Superior temporal gyrus (tissue), 1 donor: ENCODE data around the gene TSKU.
A peak's percentile ranks its signal among the peaks of the same experiment; 100 is the strongest.
"Not testable (repeated sequence)": the region's sequence is repeated elsewhere in the genome, so short reads cannot be mapped to it uniquely, and the experiment has no call there.

Source experiments
- DNase-seq: peaks from one replicate; pipeline ENCODE4 v3.0.0-alpha.2; 2016; ENCODE audit errors: extremely low spot score

The TSKU gene

GRCh38 chr11:76800466-76801200 is 17.5 kb downstream of the TSKU start:
- no peak for DNase-seq

GRCh38 chr11:76801225-76801624 is 18.1 kb downstream of the TSKU start:
- DNase-seq: no peak

DNA sequence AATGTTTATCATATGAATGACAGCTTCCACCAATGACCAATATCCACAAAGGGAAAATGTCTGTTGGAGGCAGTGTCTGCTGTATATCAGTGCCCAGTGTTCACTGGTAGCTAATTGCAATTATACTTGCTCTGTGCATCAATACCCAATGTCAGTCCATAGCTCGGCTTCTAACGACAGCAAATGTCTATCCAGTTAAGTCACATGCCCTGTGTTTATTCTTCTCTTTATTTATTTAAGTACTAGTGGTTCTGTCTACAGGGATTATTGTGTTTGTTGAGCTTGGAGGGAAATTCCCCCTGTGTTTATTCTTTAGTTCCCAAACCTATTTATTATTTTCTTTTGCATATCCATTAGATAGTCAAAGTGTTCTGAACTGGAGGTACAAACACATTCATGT is 18.6 kb downstream of the TSKU start:
- DNase-seq: no peak

- DNase-seq: no peak
Measured at GRCh38 chr11:76802151-76802550, 19.0 kb downstream of the TSKU start.

DNA sequence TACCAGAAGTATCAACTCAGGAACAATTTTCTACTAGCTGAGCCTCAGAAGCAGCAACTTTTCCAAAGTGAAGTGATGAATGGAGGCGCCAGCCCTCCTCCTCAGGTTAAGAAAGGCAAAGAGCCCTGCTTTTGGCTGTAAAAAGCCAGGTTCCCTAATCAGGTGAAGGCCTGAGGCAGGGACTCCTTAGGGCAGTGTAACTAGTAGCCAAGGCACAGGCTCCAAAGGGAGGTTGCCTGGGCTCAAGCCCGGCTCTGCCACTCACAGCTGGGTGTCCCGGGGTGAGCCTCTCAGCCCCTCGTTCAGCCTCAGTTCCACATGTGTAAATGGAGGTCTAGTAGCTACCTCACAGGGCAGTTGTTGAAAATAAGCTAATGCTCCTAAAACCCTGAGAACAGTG is 19.5 kb downstream of the TSKU start:
- DNase-seq: no peak

GRCh38 chr11:76803023-76803422 is 19.9 kb downstream of the TSKU start:
- DNase-seq: no peak

- no peak for DNase-seq
Measured at GRCh38 chr11:76803811-76804600, 20.9 kb downstream of the TSKU start.

- no peak for DNase-seq
Measured at GRCh38 chr11:76805206-76805913, 22.2 kb downstream of the TSKU start.

GRCh38 chr11:76806131-76806530 is 23.0 kb downstream of the TSKU start:
- no peak for DNase-seq

- no peak for DNase-seq
Measured at GRCh38 chr11:76806608-76807205, 23.6 kb downstream of the TSKU start.

- peak; percentile 92 for DNase-seq
Measured at GRCh38 chr11:76807206-76807875, 24.2 kb downstream of the TSKU start.

GRCh38 chr11:76808171-76808570 is 25.0 kb downstream of the TSKU start:
- no peak for DNase-seq

DNA sequence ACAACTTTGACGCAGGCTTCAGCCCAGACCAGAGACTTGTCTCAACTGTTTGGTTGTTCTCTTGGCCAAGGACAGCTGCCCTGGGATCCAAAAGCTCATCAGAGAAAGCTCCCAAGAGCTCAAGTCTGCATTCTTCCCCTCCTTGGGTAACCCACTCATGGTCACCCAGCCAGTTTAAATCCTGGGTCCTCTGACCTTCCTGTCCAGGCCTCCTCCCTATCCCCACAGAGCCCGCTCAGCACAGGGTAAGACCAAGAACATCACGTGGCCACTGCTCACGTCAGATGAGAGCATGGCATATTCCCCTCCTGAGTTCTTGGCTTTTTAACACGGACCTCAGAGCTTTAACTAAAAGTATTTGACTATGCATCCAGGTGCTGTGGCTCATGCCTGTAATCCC is 25.8 kb downstream of the TSKU start:
- no peak for DNase-seq

GRCh38 chr11:76810151-76810853 is 27.1 kb downstream of the TSKU start:
- peak; percentile 67 for DNase-seq

DNA sequence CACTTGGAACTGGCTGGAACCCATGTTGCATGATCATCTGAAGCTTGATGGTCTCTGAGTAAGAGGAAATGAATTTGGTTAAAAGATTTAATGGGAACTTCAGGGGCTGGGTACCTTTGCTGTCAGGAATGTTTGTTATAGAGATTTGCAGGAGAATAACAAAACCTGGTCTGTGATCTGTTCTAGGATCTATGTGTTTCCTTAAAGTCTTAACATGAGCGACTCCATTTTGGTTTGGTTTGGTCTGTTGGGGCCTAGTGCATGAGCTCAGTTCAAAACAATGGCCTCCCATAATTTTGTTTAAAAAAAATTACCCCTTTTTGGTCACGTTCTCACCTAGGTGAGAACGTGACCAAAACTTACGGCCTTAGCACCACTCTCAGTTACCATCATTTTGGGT is 28.1 kb downstream of the TSKU start:
- no peak for DNase-seq

DNA sequence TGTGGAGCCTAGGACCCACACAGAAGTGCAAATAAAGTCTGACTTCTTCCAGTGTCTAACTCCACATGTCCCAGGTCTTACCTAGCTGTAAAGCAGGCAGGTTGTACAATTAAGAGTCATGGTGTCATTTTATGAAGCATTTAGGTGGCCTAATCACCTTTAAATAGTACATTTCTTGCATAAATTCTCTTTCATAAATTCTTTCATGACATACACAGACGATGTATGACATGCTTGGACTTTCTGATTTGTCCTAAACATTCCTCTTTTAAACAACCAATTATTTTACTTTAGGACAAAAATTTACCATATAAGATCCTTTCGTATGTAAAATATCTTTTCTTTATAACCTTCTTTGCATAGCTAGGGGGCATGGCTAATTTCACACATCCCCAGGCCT is 31.3 kb downstream of the TSKU start:
- no peak for DNase-seq

DNA sequence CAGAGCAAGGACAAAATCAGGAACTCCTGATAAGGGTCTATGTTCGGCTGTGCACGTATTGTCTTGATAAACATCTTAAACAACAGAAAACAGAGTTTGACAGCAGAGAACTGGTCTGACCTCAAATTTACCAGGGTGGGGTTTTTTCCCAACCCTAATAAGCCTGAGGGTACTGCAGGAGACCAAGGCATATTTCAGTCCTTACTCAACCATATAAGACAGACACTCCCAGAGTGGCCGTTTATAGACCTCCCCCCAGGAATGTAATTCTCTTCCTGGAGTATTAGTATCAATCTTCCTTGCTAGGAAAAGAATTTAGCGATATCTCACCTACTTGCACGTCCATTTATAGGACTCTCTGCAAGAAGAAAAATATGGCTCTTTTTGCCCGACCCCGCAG is 32.5 kb downstream of the TSKU start:
- DNase-seq: not testable (repeated sequence)

GRCh38 chr11:76820184-76820566 is 37.0 kb downstream of the TSKU start:
- no peak for DNase-seq

DNA sequence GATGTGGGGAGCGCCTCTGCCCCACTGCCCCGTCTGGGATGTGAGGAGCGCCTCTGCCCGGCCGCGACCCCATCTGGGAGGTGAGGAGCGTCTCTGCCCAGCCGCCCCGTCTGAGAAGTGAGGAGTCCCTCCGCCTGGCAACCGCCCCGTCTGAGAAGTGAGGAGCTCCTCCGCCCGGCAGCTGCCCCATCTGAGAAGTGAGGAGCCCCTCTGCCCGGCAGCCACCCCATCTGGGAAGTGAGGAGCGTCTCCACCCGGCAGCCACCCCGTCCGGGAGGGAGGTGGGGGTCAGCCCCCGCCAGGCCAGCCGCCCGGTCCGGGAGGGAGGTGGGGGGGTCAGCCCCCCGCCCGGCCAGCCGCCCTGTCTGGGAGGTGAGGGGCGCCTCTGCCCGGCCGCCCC is 38.2 kb downstream of the TSKU start:
- not testable (repeated sequence) for DNase-seq

- DNase-seq: no peak
Measured at GRCh38 chr11:76822406-76822805, 39.2 kb downstream of the TSKU start.

- no peak for DNase-seq
Measured at GRCh38 chr11:76823481-76824028, 40.4 kb downstream of the TSKU start.
